Gastrocnemius medialis (tissue), 4 donors: ENCODE data around the gene GRID2. TPM values are rescaled to one million over a fixed set of nuclear protein-coding genes. Genes with fewer than 3 reads are reported as not detected.

Experiments
- ATAC-seq, 2 donors: fragments of 150-250 bp; one replicate each; pipeline ENCODE4 v1.9.1; 2016
- DNase-seq, 2 donors: peaks; one replicate each; pipeline ENCODE4 v3.0.0-alpha.2; 2019
- H3K27ac ChIP-seq, 4 donors: fragments of 200-600 bp; sonication (generic); 1 replicate in 1 of 4; 2 replicates in 3 of 4; pipeline ENCODE4 v1.5.1; 2016 to 2018; ENCODE audit warnings: mild to moderate bottlenecking in 2 of 4, moderate library complexity in 1 of 4
- H3K27me3 ChIP-seq, 3 donors: fragments of 200-600 bp; sonication (generic) in 2 of 3; 1 replicate in 1 of 3; 2 replicates in 2 of 3; pipeline versions ENCODE4 v1.5.1 to v1.6.0; 2016 to 2019; ENCODE audit warnings: mild to moderate bottlenecking in 1 of 3, moderate library complexity in 1 of 3
- H3K36me3 ChIP-seq, 2 donors: fragments of 200-600 bp; sonication (generic) in 1 of 2; one replicate each; pipeline ENCODE4 v1.5.1; 2017 to 2018
- H3K4me1 ChIP-seq, 2 donors: fragments of 200-600 bp; sonication (generic) in 1 of 2; one replicate each; pipeline ENCODE4 v1.5.1; 2016 to 2017; ENCODE audit warnings: mild to moderate bottlenecking in 2 of 2
- H3K4me3 ChIP-seq, 4 donors: fragments of 200-600 bp; sonication (generic) in 3 of 4; 1 replicate in 1 of 4; 2 replicates in 3 of 4; pipeline ENCODE4 v1.5.1; 2016 to 2019; ENCODE audit warnings: mild to moderate bottlenecking in 2 of 4
- H3K9me3 ChIP-seq, 3 donors: fragments of 200-600 bp; sonication (generic) in 2 of 3; 1 replicate in 1 of 3; 2 replicates in 2 of 3; pipeline ENCODE4 v1.5.1; 2016 to 2019
- CTCF ChIP-seq, 5 experiments: fragments of 450-650 bp in 3 of 5; fragments of 200-600 bp in 2 of 5; sonication (generic) in 2 of 5; IDR thresholded peaks in 4 of 5; conservative IDR thresholded peaks in 1 of 5; 1 replicate in 4 of 5; 2 replicates in 1 of 5; pipeline ENCODE4 v1.5.1; 2016 to 2019; ENCODE audit warnings: antibody characterized with exemption in 5 of 5, mild to moderate bottlenecking in 3 of 5, moderate library complexity in 3 of 5
- POLR2A ChIP-seq, 2 donors: fragments of 450-650 bp; IDR thresholded peaks; one replicate each; pipeline ENCODE4 v1.6.1; 2017; ENCODE audit warnings: antibody characterized with exemption in 2 of 2, mild to moderate bottlenecking in 2 of 2, moderate library complexity in 2 of 2
- in situ Hi-C, 4 donors: fragments of 200-750 bp; cut with MboI; loops; one replicate each; pipeline versions ENCODE4 v1.15.0 to v1.8.0; 2017; ENCODE audit warnings: low sequenced_read_pairs in 4 of 4
- intact Hi-C: fragments of 100-400 bp; cut with DNase I; formaldehyde crosslinking; loops from one replicate; pipeline ENCODE4 v1.15.1; 2023; ENCODE audit warnings: low total_unique reads
- total RNA-seq, 4 donors: library from RNA; depleted of rRNA; stranded (reverse); fragments of >200 nt; gene quantifications; one replicate each; pipeline versions ENCODE4 v1.1.0 to v1.2.3, GENCODE V29; 2016

GRID2 gene
- not detected for total RNA-seq

GRCh38 chr4:92303621-92304027, at the start of gene GRID2:
Gene GRID2 (plus strand): TSS chr4:92303966.
- no peak for ATAC-seq
- intact Hi-C loops: no loop called here
- DNase-seq: no peak

GRCh38 chr4:92253986-92254671, 49.6 kb upstream of the GRID2 start:
- intact Hi-C loops: no loop called here
- Histone ChIP-seq H3K27ac (no peak overlapping the region), H3K36me3 (no peaks in the 10 kb centered on the region), H3K9me3 (no peaks in the 10 kb centered on the region), H3K4me3 (no peak overlapping the region), H3K27me3 (no peaks in the 10 kb centered on the region), H3K4me1 (no peaks in the 10 kb centered on the region)
- TF ChIP-seq POLR2A (IDR thresholded peaks at IDR 0.05): no peak
- TF ChIP-seq CTCF (IDR thresholded peaks at IDR 0.05 in 4 of 5, conservative IDR thresholded peaks at IDR 0.05 in 1 of 5): no peak
- ATAC-seq: no peak
- in situ Hi-C loops: no loop called here
- DNase-seq: no peak

More at GRCh38 chr4:92303621-92304027, at the start of gene GRID2:
- Histone ChIP-seq H3K9me3 (no peaks in the 10 kb centered on the region), H3K27ac (no peak within 1 kb of the TSS), H3K36me3 (no peaks in the 10 kb centered on the region), H3K4me3 (peak within 1 kb of the TSS in 3 of 4 donors; percentile 1 to 48 (median 24)), H3K4me1 (peaks cover 0 to 8% of the 10 kb centered on the region in 2 donors), H3K27me3 (peaks cover 29 to 47% (median 40%) of the 10 kb centered on the region in 3 donors)
- TF ChIP-seq POLR2A (IDR thresholded peaks at IDR 0.05): no peak
- TF ChIP-seq CTCF (IDR thresholded peaks at IDR 0.05 in 4 of 5, conservative IDR thresholded peaks at IDR 0.05 in 1 of 5): no peak
- in situ Hi-C loops: no loop called here

GRCh38 chr4:92254767-92255442, 48.9 kb upstream of the GRID2 start:
- TF ChIP-seq CTCF (IDR thresholded peaks at IDR 0.05 in 4 of 5, conservative IDR thresholded peaks at IDR 0.05 in 1 of 5) (no peak), POLR2A (IDR thresholded peaks at IDR 0.05) (no peak)
- intact Hi-C loops (no loop called here), in situ Hi-C loops (no loop called here)
- H3K36me3 ChIP-seq: no peaks in the 10 kb centered on the region
- no peak for ATAC-seq
- H3K27ac ChIP-seq: no peak overlapping the region
- no peaks in the 10 kb centered on the region for H3K4me1 ChIP-seq
- H3K27me3 ChIP-seq: no peaks in the 10 kb centered on the region
- DNase-seq: no peak
- no peaks in the 10 kb centered on the region for H3K9me3 ChIP-seq
- H3K4me3 ChIP-seq: no peak overlapping the region

- in situ Hi-C loops (no loop called here), intact Hi-C loops (no loop called here)
- no peaks in the 10 kb centered on the region for H3K36me3 ChIP-seq
- H3K27me3 ChIP-seq: no peaks in the 10 kb centered on the region
- TF ChIP-seq POLR2A (IDR thresholded peaks at IDR 0.05) (no peak), CTCF (IDR thresholded peaks at IDR 0.05 in 4 of 5, conservative IDR thresholded peaks at IDR 0.05 in 1 of 5) (no peak)
- H3K4me3 ChIP-seq: no peak overlapping the region
- no peaks in the 10 kb centered on the region for H3K9me3 ChIP-seq
- DNase-seq (no peak), ATAC-seq (no peak)
- no peaks in the 10 kb centered on the region for H3K4me1 ChIP-seq
- no peak overlapping the region for H3K27ac ChIP-seq
These were observed 47.9 kb upstream of the GRID2 start for GRCh38 chr4:92255920-92256244.
